Neutrophil (primary cell): ENCODE measurements around the gene PLSCR1.
"Not testable (repeated sequence)": the region's sequence is repeated elsewhere in the genome, so short reads cannot be mapped to it uniquely, and the experiment has no call there.

Experiments used
- H3K27ac ChIP-seq: fragments of 200-600 bp; sonication (generic); 2 replicates; pipeline ENCODE4 v1.5.1; 2016; ENCODE audit warnings: mild to moderate bottlenecking, moderate library complexity
- H3K27me3 ChIP-seq: fragments of 200-600 bp; sonication (generic); 2 replicates; pipeline ENCODE4 v1.6.0; 2016; ENCODE audit warnings: mild to moderate bottlenecking
- H3K36me3 ChIP-seq: fragments of 200-600 bp; sonication (generic); 2 replicates; pipeline ENCODE4 v1.5.1; 2017
- H3K4me1 ChIP-seq, 2 experiments: fragments of 200-600 bp in 1 of 2; sonication (generic) in 1 of 2; 1 replicate in 1 of 2; 2 replicates in 1 of 2; pipeline versions ENCODE4 v1.5.1 to v1.6.1; 2013 to 2016; ENCODE audit warnings: low read depth in 1 of 2, low read length in 1 of 2, mild to moderate bottlenecking in 1 of 2, moderate library complexity in 1 of 2; ENCODE audit not compliant: control insufficient read depth in 1 of 2, insufficient read depth in 1 of 2
- H3K4me3 ChIP-seq, 2 experiments: fragments of 200-600 bp in 1 of 2; sonication (generic) in 1 of 2; 1 replicate in 1 of 2; 2 replicates in 1 of 2; pipeline ENCODE4 v1.5.1; 2013 to 2016; ENCODE audit warnings: low read depth in 1 of 2, low read length in 1 of 2, mild to moderate bottlenecking in 1 of 2, moderate library complexity in 1 of 2
- H3K9me3 ChIP-seq: fragments of 200-600 bp; sonication (generic); 2 replicates; pipeline ENCODE4 v1.5.1; 2016
- CTCF ChIP-seq: fragments of 200-600 bp; sonication (generic); IDR thresholded peaks from 2 replicates; pipeline ENCODE4 v1.5.1; 2016; ENCODE audit warnings: antibody characterized with exemption

PLSCR1 gene

DNA sequence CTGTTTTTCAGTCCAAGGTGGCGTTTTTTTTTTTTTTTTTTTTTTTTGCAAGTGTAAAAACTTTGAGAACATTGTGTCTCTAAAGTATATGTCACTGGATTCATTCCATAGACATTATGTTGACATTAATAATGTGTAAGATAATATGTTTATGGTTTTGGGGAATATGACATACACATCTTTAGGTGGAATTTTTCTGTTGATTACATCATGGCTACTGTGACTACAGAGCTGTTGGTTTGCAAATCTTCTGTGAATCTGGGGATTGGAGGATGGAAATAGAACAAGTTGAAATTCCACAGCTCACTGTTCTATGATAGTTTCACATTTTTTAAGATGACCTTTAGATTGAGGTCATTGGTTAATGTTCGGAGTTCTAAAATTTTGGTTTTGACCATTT lies 50.6 kb downstream of the PLSCR1 start:
- Histone ChIP-seq H3K27ac (no peak overlapping the region), H3K27me3 (no peaks in the 10 kb centered on the region)
- no peak for TF ChIP-seq CTCF

GRCh38 chr3:146493221-146493620 lies 51.2 kb downstream of the PLSCR1 start:
- H3K4me3 ChIP-seq: no peak overlapping the region
- H3K36me3 ChIP-seq: no peaks in the 10 kb centered on the region
- no peaks in the 10 kb centered on the region for H3K9me3 ChIP-seq
- no peaks in the 10 kb centered on the region for H3K27me3 ChIP-seq
- no peak for TF ChIP-seq CTCF
- no peaks in the 10 kb centered on the region for H3K4me1 ChIP-seq
- H3K27ac ChIP-seq: no peak overlapping the region

More for the DNA sequence above, 50.6 kb downstream of the PLSCR1 start:
- Histone ChIP-seq H3K4me3 (no peak overlapping the region), H3K9me3 (no peaks in the 10 kb centered on the region), H3K4me1 (no peaks in the 10 kb centered on the region), H3K36me3 (no peaks in the 10 kb centered on the region)

- Histone ChIP-seq H3K4me3 (no peak overlapping the region), H3K27me3 (no peaks in the 10 kb centered on the region), H3K4me1 (no peaks in the 10 kb centered on the region), H3K9me3 (no peaks in the 10 kb centered on the region), H3K36me3 (no peaks in the 10 kb centered on the region), H3K27ac (no peak overlapping the region)
- TF ChIP-seq CTCF: no peak
These were observed 53.1 kb downstream of the PLSCR1 start for GRCh38 chr3:146491303-146491702.

DNA sequence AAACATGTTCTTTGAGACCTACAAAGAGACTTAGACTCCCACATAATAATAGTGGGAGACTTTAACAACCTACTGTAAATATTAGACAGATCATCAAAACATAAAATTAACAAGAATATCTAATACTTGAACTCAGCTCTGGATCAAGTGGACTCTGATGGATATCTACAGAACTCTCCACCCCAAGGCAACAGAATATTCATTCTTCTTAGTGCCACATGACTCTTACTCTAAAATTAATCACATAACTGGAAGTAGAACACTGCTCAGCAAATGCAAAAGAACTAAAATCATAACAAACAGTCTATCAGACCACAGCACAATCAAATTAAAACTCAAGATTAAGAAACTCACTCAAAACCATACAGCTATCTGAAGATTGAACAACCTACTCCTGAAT lies 59.1 kb downstream of the PLSCR1 start:
- no peaks in the 10 kb centered on the region for H3K27me3 ChIP-seq
- no peaks in the 10 kb centered on the region for H3K9me3 ChIP-seq
- H3K4me3 ChIP-seq: no peak overlapping the region
- no peaks in the 10 kb centered on the region for H3K36me3 ChIP-seq
- no peaks in the 10 kb centered on the region for H3K4me1 ChIP-seq
- H3K27ac ChIP-seq: no peak overlapping the region
- no peak for TF ChIP-seq CTCF

GRCh38 chr3:146476094-146476740 lies 68.2 kb downstream of the PLSCR1 start:
- Histone ChIP-seq H3K27ac (no peak overlapping the region), H3K9me3 (no peaks in the 10 kb centered on the region), H3K4me3 (no peak overlapping the region), H3K27me3 (peaks cover 9% of the 10 kb centered on the region), H3K36me3 (no peaks in the 10 kb centered on the region), H3K4me1 (peaks cover 0 to 2% of the 10 kb centered on the region in 2 experiments)
- TF ChIP-seq CTCF: no peak

DNA sequence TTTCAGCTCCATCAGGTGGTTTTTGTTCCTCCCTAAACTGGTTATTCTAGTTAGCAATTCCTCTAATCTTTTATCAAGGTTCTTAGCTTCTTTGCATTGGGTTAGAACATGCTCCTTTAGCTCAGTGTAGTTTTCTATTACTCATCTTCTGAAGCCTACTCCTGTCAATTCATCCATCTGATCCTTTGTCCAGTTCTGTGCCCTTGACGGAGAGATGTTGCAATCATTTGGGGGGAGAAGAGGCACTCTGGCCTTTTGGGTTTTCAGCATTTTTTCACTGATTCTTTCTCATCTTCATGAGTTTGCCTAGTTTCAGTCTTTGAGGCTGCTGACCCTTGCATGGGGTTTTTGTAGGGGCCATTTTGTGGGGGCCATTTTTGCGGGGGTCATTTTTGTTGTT lies 69.4 kb downstream of the PLSCR1 start:
- not testable (repeated sequence) for H3K9me3 ChIP-seq, H3K27ac ChIP-seq, H3K4me1 ChIP-seq, H3K4me3 ChIP-seq, H3K27me3 ChIP-seq, H3K36me3 ChIP-seq
